Prostate gland (tissue), 2 donors: ENCODE results near the gene CD3E. TPM values are rescaled to one million over a fixed set of nuclear protein-coding genes. Genes with fewer than 3 reads are reported as not detected.

Experiments
- DNase-seq: peaks from one replicate; pipeline ENCODE4 v3.0.0-alpha.2; 2019; ENCODE audit warnings: low spot score
- H3K27ac ChIP-seq, 2 donors: fragments of 200-600 bp; sonication (generic); 2 replicates each; pipeline ENCODE4 v1.5.1; 2017 to 2019
- H3K27me3 ChIP-seq: fragments of 200-600 bp; sonication (generic); replicated peaks from 2 replicates; pipeline ENCODE4 v1.5.1; 2019; ENCODE audit not compliant: insufficient read depth
- H3K36me3 ChIP-seq, 2 donors: fragments of 200-600 bp; sonication (generic); 1 replicate in 1 of 2; 2 replicates in 1 of 2; pipeline versions ENCODE4 v1.5.1 to v1.8.1; 2017 to 2019
- H3K4me1 ChIP-seq: fragments of 200-600 bp; sonication (generic); replicated peaks from 2 replicates; pipeline ENCODE4 v1.5.1; 2019
- H3K4me3 ChIP-seq, 2 donors: fragments of 200-600 bp; sonication (generic); 2 replicates each; pipeline ENCODE4 v1.5.1; 2017 to 2019
- H3K9me3 ChIP-seq: fragments of 200-600 bp; sonication (generic); 2 replicates; pipeline ENCODE4 v1.5.1; 2017
- POLR2A ChIP-seq: fragments of 450-650 bp; IDR thresholded peaks from one replicate; pipeline ENCODE4 v1.6.1; 2016; ENCODE audit warnings: antibody characterized with exemption, mild to moderate bottlenecking
- POLR2AphosphoS5 ChIP-seq: sonication (generic); formaldehyde crosslinking; IDR thresholded peaks from one replicate; pipeline ENCODE4 v1.6.1; 2017; ENCODE audit warnings: antibody characterized with exemption
- WGBS: methylation state at CpG from one replicate; pipeline ENCODE4 v1.1.5; 2018; 5-methylcytosine and 5-hydroxymethylcytosine counted together
- intact Hi-C: fragments of 100-400 bp; cut with DNase I; formaldehyde crosslinking; loops from one replicate; pipeline ENCODE4 v1.14.2; 2022
- total RNA-seq, 2 donors: library from RNA; depleted of rRNA; stranded (reverse); fragments of >200 nt; gene quantifications; one replicate each; pipeline ENCODE4 v1.1.0, GENCODE V29; 2016
- TF ChIP-seq, protein P1 (sequence below), 4 experiments: fragments of 200-600 bp in 2 of 4; fragments of 450-650 bp in 2 of 4; sonication (generic) in 2 of 4; IDR thresholded peaks; 1 replicate in 3 of 4; 2 replicates in 1 of 4; pipeline ENCODE4 v1.5.1; 2016 to 2019; ENCODE audit warnings: antibody characterized with exemption in 4 of 4, mild to moderate bottlenecking in 2 of 4, moderate library complexity in 2 of 4

CD3E gene
- total RNA-seq, 2 donors from 2014 or later = 2.8 to 4.6 TPM

DNA sequence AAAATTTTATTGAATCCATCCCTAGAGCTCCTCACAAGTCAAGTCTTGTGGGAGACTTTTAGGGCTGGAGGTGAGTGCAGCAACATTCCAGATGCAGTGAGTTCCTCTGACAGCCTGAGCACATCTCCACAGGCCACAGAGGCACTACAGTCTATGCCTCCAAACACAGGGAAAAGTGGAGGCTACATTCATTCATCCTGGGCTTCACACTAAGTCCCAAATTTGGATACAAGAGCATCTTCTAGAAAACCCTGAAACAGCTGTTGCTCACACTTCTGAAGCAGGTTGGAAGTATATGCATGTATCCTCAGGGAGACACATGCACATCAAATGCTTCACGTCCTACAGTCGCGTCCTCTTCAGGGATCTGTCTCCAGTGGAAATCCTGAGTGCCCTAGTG is 36.7 kb downstream of the CD3E start:
- Histone ChIP-seq H3K27ac (no peak overlapping the region), H3K27me3 (no peaks in the 10 kb centered on the region), H3K4me1 (no peaks in the 10 kb centered on the region), H3K36me3 (no peaks in the 10 kb centered on the region), H3K9me3 (no peaks in the 10 kb centered on the region), H3K4me3 (no peak overlapping the region)
- 96% methylated on average over 3 of the region's 3 CpGs for WGBS
- intact Hi-C loops = no loop called here
- no peak for DNase-seq
- TF ChIP-seq, protein P1, sequence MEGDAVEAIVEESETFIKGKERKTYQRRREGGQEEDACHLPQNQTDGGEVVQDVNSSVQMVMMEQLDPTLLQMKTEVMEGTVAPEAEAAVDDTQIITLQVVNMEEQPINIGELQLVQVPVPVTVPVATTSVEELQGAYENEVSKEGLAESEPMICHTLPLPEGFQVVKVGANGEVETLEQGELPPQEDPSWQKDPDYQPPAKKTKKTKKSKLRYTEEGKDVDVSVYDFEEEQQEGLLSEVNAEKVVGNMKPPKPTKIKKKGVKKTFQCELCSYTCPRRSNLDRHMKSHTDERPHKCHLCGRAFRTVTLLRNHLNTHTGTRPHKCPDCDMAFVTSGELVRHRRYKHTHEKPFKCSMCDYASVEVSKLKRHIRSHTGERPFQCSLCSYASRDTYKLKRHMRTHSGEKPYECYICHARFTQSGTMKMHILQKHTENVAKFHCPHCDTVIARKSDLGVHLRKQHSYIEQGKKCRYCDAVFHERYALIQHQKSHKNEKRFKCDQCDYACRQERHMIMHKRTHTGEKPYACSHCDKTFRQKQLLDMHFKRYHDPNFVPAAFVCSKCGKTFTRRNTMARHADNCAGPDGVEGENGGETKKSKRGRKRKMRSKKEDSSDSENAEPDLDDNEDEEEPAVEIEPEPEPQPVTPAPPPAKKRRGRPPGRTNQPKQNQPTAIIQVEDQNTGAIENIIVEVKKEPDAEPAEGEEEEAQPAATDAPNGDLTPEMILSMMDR (IDR thresholded peaks at IDR 0.05) = no peak

DNA sequence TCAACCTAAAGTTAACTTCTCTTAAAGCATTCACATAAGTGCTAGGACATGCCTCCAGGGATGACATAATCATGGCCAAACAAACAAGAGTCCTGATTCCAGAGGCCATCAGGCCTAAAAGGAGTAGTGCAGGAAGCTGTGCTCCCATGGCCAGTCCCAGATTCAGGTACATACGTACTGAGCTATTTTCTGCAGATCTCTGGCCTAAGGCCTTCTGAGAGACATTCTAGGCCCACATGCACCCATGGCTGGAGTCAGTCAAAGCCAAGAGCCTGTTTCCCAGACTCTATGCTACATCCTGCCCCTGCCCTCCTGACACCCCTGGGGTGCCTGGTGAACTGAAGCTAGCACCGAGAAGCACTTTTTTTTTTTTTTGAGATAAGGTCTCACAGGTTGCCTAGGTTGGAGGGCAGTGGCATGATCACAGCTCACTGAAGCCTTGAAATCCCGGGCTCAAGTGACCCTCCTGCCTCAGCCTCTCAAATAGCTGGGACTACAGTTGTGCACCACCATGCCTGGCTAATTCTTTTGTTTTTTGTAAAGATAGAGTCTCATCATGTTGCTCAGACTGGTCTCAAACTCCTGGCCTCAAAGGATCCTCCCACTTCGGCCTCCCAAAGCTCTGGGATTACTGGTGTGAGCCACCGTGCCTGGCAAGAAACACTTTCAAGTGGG is 37.4 kb downstream of the CD3E start:
- intact Hi-C loops = no loop called here
- Histone ChIP-seq H3K27ac (no peak overlapping the region), H3K4me1 (no peaks in the 10 kb centered on the region), H3K36me3 (no peaks in the 10 kb centered on the region), H3K27me3 (no peaks in the 10 kb centered on the region), H3K9me3 (no peaks in the 10 kb centered on the region), H3K4me3 (no peak overlapping the region)
- TF ChIP-seq, protein P1 (IDR thresholded peaks at IDR 0.05) = no peak
- TF ChIP-seq POLR2AphosphoS5 = no peak
- 90% methylated on average over 5 of the region's 5 CpGs for WGBS
- no peak for DNase-seq

DNA sequence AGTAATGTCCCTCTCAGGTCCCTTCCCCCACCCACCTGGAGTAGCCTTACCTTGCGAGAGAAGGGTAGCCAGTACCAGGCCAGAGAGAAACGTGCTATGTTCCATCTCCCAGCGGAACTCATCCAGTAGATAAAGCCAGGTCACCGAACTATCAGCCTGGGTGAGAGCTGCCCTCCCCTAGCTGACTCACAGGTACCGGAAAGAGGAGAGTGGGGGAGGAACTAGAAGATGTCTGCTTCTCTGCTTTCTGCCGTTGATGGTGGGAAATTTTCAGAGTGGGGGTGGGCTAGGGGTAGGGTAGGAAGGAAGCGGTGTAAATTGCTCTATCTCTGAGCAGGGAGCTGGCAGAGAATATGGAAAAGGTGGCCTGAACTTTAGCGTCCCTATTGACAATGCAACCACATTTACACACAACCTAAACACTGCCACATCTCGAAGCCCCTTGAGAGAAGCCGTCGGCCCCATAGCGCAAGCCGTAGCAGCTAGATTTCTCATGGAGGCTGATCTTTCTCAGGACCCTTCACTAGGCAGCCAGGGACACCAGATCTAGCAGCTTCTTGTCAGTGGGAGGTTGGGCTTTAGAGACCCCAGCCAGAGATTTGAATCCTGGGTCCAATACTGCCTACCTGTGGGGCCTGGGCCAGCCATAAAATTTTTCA is 38.1 kb downstream of the CD3E start, which contains the start of gene CD3D:
Gene CD3D (minus strand): TSS at position 203 of the 659 bp plus-strand sequence. CDS start 98 bp downstream, at position 105.
- DNase-seq = no peak
- H3K4me1 ChIP-seq = no peaks in the 10 kb centered on the region
- H3K27me3 ChIP-seq = no peaks in the 10 kb centered on the region
- H3K9me3 ChIP-seq = no peaks in the 10 kb centered on the region
- no peak within 1 kb of the TSS for H3K27ac ChIP-seq
- TF ChIP-seq POLR2AphosphoS5 (no peak), POLR2A (no peak)
- TF ChIP-seq, protein P1 (IDR thresholded peaks at IDR 0.05) = no peak
- WGBS = 85% methylated on average over 13 of the region's 13 CpGs
- no peak within 1 kb of the TSS for H3K4me3 ChIP-seq
- intact Hi-C loops = no loop called here
- no peaks in the 10 kb centered on the region for H3K36me3 ChIP-seq

DNA sequence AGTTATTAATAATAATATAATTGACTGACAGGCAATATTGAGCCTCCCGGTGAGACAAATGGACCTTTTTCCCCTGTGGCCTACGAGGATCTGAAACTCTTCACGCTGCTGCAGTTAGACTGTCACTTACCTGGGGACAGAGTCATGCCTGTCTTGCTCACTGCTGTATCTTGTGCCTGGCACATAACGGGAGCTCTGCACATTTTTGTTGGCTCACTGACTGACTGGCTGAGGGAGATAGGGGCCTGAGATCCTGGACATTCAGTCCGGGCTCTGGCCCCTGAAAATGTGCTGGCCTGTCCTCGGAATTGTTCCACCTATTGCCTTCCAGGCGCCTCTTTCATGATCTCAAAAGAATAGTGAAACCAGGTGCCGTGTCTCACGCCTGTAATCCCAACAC is 38.7 kb downstream of the CD3E start:
- Histone ChIP-seq H3K4me1 (no peaks in the 10 kb centered on the region), H3K4me3 (no peak overlapping the region), H3K27ac (no peak overlapping the region), H3K9me3 (no peaks in the 10 kb centered on the region), H3K27me3 (no peaks in the 10 kb centered on the region), H3K36me3 (no peaks in the 10 kb centered on the region)
- TF ChIP-seq, protein P1 (IDR thresholded peaks at IDR 0.05) = no peak
- TF ChIP-seq POLR2AphosphoS5 (no peak), POLR2A (no peak)
- 86% methylated on average over 9 of the region's 9 CpGs for WGBS
- no peak for DNase-seq
- intact Hi-C loops = no loop called here
